K562 (cell line): ENCODE results near the gene BPTF. TPM values are rescaled to one million over a fixed set of nuclear protein-coding genes. Genes with fewer than 3 reads are reported as not detected.
A peak's percentile ranks its signal among the peaks of the same experiment; 100 is the strongest.

Source experiments
- ARID3B ChIP-seq: fragments of 250-450 bp; sonication (Bioruptor Pico); IDR thresholded peaks from 2 replicates; pipeline ENCODE4 v1.4.0; 2020; ENCODE audit warnings: borderline replicate concordance
- BRD4 ChIP-seq: fragments of 200-600 bp; sonication (generic); IDR thresholded peaks from 2 replicates; pipeline ENCODE4 v1.6.1; 2017; ENCODE audit warnings: inconsistent platforms
- CAMTA2 ChIP-seq: fragments of 250-450 bp; sonication (Bioruptor Pico); conservative IDR thresholded peaks from 2 replicates; pipeline ENCODE4 v1.5.1; 2022
- CCAR2 ChIP-seq: fragments of 200-400 bp; formaldehyde crosslinking; IDR thresholded peaks from 2 replicates; pipeline ENCODE4 v1.6.1; 2017; ENCODE audit warnings: mild to moderate bottlenecking, low read depth, low read length
- CREM ChIP-seq: IDR thresholded peaks from 2 replicates; pipeline ENCODE4 v1.6.1; 2014; ENCODE audit warnings: antibody characterized with exemption, low read depth
- E2F3 ChIP-seq: fragments of 250-450 bp; sonication (Bioruptor Pico); IDR thresholded peaks from 2 replicates; pipeline ENCODE4 v1.4.0; 2020; ENCODE audit warnings: mild to moderate bottlenecking
- ELF4 ChIP-seq: fragments of 450-650 bp; formaldehyde crosslinking; IDR thresholded peaks from 2 replicates; pipeline ENCODE4 v1.4.0; 2022; ENCODE audit warnings: missing genetic modification characterization
- FOSL1 ChIP-seq: fragments of 200-800 bp; sonication (Bioruptor generic); conservative IDR thresholded peaks from 2 replicates; pipeline ENCODE4 v1.6.1; 2016; ENCODE audit warnings: missing genetic modification characterization, missing compliant biosample characterization
- HDGF ChIP-seq: fragments of 450-650 bp; IDR thresholded peaks from 2 replicates; pipeline ENCODE4 v1.6.1; 2016
- JUNB ChIP-seq: fragments of 450-650 bp; formaldehyde crosslinking; conservative IDR thresholded peaks from 2 replicates; pipeline ENCODE4 v1.4.0; 2020; ENCODE audit warnings: mild to moderate bottlenecking
- KDM5B ChIP-seq: fragments of 200-600 bp; sonication (generic); IDR thresholded peaks from 2 replicates; pipeline ENCODE4 v1.6.1; 2012; ENCODE audit warnings: low read depth, mild to moderate bottlenecking, moderate library complexity, low read length, control low read depth, inconsistent platforms; ENCODE audit not compliant: insufficient replicate concordance
- NCOA2 ChIP-seq, 2 experiments: fragments of 450-650 bp; IDR thresholded peaks; 2 replicates each; pipeline ENCODE4 v1.6.1; 2018; ENCODE audit warnings: mild to moderate bottlenecking in 2 of 2, moderate library complexity in 1 of 2; ENCODE audit not compliant: partially characterized antibody in 2 of 2
- VEZF1 ChIP-seq: fragments of 200-800 bp; sonication (Bioruptor generic); IDR thresholded peaks from 2 replicates; pipeline ENCODE4 v1.6.1; 2017; ENCODE audit warnings: missing genetic modification characterization, missing compliant biosample characterization
- ZBTB11 ChIP-seq, 3 experiments: fragments of 200-800 bp in 1 of 3; fragments of 250-450 bp in 1 of 3; fragments of 450-650 bp in 1 of 3; sonication (Bioruptor Pico) in 1 of 3; sonication (Bioruptor generic) in 1 of 3; formaldehyde crosslinking in 1 of 3; IDR thresholded peaks; 2 replicates each; pipeline versions ENCODE4 v1.6.1 to v1.8.0; 2016 to 2022; ENCODE audit warnings: mild to moderate bottlenecking in 2 of 3, missing genetic modification characterization in 2 of 3, missing compliant biosample characterization in 1 of 3, moderate library complexity in 1 of 3
- ZNF511 ChIP-seq: sonication (generic); formaldehyde crosslinking; IDR thresholded peaks from 2 replicates; pipeline ENCODE4 v1.8.0; 2022; ENCODE audit warnings: mild to moderate bottlenecking, missing genetic modification reagents
- polyA plus RNA-seq, 8 experiments: library from polyadenylated mRNA; depleted of rRNA in 4 of 8; stranded (reverse) in 5 of 8; unstranded in 3 of 8; fragments of >200 nt; fragmentation: Nextera tagmentation in 2 of 8; fragmentation: Illumina TruSeq in 1 of 8; extraction: Ambion mirVana in 2 of 8; extraction: Trizol in 1 of 8; gene quantifications; 2 replicates each; pipeline versions ENCODE4 v1.2.1 to v1.2.3, GENCODE V29; 2011 to 2014; ENCODE audit warnings: inconsistent platforms in 1 of 8, missing spikeins in 1 of 8
- total RNA-seq, 7 experiments: library from RNA; depleted of rRNA in 6 of 7; stranded (reverse); fragments of >200 nt in 6 of 7; fragmentation: Illumina TruSeq in 2 of 7; extraction: Trizol in 2 of 7; gene quantifications; 2 replicates each; pipeline versions ENCODE4 v1.2.1 to v1.2.3, GENCODE V29; 2011 to 2021; ENCODE audit warnings: low replicate concordance in 1 of 7
- TF ChIP-seq, protein P1 (sequence below): sonication (generic); formaldehyde crosslinking; IDR thresholded peaks from 2 replicates; pipeline ENCODE4 v1.8.0; 2022; ENCODE audit warnings: missing genetic modification reagents, mild to moderate bottlenecking, moderate library complexity, borderline replicate concordance
- TF ChIP-seq, protein P2 (sequence below), 2 experiments: fragments of 450-650 bp; conservative IDR thresholded peaks; 2 replicates each; pipeline ENCODE4 v1.6.1; 2017; ENCODE audit warnings: mild to moderate bottlenecking in 2 of 2, moderate library complexity in 2 of 2

BPTF gene
- total and polyA plus RNA-seq, 9 of the 15 experiments (the other 6 are each of a cell fraction or from before 2014, with no cell fraction given) = 12.5 to 52.1 (median 26.9) TPM

DNA sequence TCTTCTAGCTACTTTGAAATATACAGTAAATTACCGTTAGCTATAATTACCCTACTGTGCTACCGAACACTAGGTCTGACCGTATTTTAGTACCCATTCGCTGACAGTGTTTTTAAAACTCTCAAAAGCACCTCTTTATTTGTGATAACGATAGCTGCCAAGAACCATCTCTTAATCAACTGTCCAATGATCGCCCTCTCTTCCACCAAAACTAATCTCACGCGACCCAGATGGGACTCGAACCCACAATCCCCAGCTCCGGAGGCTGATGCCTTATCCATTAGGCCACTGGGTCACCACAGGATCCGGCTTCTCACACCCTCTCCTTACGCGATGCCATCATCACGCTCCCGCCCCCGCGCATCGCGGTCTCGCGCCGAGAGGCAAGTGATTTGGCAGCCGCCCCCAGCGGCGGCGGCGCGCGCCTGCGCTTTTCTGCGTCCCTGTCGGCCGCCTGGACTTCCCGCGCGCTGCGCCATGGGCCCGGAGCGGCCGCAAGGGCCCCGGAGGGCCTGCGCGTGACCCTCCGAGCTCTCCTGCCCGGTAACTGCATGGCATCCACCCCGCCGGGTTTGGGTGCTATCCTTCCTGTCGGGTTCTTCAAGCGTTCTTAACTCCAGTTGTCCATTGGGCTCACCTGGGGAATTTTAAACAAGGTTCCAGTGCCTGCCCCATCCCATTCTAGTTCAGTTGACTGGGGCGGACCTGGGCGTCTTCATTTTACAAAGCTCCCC lies 194.5 kb downstream of the BPTF start (continued):
- TF ChIP-seq ELF4 (CRISPR knock-in tag) (peak; percentile 66; the same call in 1 of the 2 replicates), ZBTB11 (CRISPR knock-in tag; IDR thresholded peaks at IDR 0.05) (peak in 1 of 3 experiments; percentile 48; a peak in 1 of 6 replicates), NCOA2 (IDR thresholded peaks at IDR 0.05; ENCODE audit: partially characterized antibody in 2 of 2) (peak in 1 of 2 experiments; percentile 85), JUNB (no peak), ZNF511 (CRISPR knock-in tag) (peak; percentile 86), ARID3B (CRISPR knock-in tag) (no peak), CAMTA2 (CRISPR knock-in tag) (no peak), CREM (peak; percentile 86), CCAR2 (no peak), KDM5B (peak; percentile 97), BRD4 (peak; percentile 96), VEZF1 (peak; percentile 87), FOSL1 (tag) (peak; percentile 55), HDGF (no peak), E2F3 (CRISPR knock-in tag) (peak; percentile 94)
- TF ChIP-seq, protein P1, sequence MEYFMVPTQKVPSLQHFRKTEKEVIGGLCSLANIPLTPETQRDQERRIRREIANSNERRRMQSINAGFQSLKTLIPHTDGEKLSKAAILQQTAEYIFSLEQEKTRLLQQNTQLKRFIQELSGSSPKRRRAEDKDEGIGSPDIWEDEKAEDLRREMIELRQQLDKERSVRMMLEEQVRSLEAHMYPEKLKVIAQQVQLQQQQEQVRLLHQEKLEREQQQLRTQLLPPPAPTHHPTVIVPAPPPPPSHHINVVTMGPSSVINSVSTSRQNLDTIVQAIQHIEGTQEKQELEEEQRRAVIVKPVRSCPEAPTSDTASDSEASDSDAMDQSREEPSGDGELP (CRISPR knock-in tag) = peak; percentile 84; the same call in 1 of the 2 replicates
- TF ChIP-seq, protein P2, sequence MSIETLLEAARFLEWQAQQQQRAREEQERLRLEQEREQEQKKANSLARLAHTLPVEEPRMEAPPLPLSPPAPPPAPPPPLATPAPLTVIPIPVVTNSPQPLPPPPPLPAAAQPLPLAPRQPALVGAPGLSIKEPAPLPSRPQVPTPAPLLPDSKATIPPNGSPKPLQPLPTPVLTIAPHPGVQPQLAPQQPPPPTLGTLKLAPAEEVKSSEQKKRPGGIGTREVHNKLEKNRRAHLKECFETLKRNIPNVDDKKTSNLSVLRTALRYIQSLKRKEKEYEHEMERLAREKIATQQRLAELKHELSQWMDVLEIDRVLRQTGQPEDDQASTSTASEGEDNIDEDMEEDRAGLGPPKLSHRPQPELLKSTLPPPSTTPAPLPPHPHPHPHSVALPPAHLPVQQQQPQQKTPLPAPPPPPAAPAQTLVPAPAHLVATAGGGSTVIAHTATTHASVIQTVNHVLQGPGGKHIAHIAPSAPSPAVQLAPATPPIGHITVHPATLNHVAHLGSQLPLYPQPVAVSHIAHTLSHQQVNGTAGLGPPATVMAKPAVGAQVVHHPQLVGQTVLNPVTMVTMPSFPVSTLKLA (conservative IDR thresholded peaks at IDR 0.05) = peak; percentile 47 to 74; a peak in 3 of 4 replicates
